Measurements from ENCODE around the gene IFI27L2.

GRCh38 chr14:94161981-94162380 is 32.6 kb upstream of the IFI27L2 start:
- TF ChIP-seq CTCF (conservative IDR thresholded peaks at IDR 0.05; ENCODE audit: low read length) (no peak), EZH2phosphoT487 (IDR thresholded peaks at IDR 0.05; ENCODE audit: borderline replicate concordance, low read depth, low read length) (no peak)
